DND-41 (cell line): ENCODE measurements around the gene ASXL1.

Experiments used
- ATAC-seq: fragments of 200-7000 bp; cut with Tn5 transposase; 3 replicates; pipeline ENCODE4 v1.9.1; 2021; ENCODE audit warnings: low read depth; ENCODE audit not compliant: insufficient read depth
- DNase-seq: peaks from one replicate; pipeline ENCODE4 v3.0.0-alpha.2; 2020
- H2AFZ ChIP-seq: 2 replicates; pipeline ENCODE4 v1.6.0; 2012; ENCODE audit warnings: low read depth, low read length
- H3K27ac ChIP-seq: 2 replicates; pipeline ENCODE4 v1.5.1; 2012; ENCODE audit warnings: low read length, inconsistent platforms
- H3K27me3 ChIP-seq: fragments of 200-600 bp; sonication (generic); 2 replicates; pipeline ENCODE4 v1.6.0; 2012; ENCODE audit warnings: low read length, mild to moderate bottlenecking, inconsistent platforms; ENCODE audit not compliant: insufficient read depth, poor library complexity
- H3K36me3 ChIP-seq: 2 replicates; pipeline ENCODE4 v1.5.1; 2012; ENCODE audit warnings: low read length, inconsistent platforms; ENCODE audit not compliant: insufficient read depth
- H3K4me1 ChIP-seq: 2 replicates; pipeline ENCODE4 v1.5.1; 2012; ENCODE audit warnings: mild to moderate bottlenecking, low read length; ENCODE audit not compliant: insufficient read depth
- H3K4me2 ChIP-seq: 2 replicates; pipeline ENCODE4 v1.6.0; 2012; ENCODE audit warnings: mild to moderate bottlenecking, moderate library complexity, low read length, inconsistent platforms; ENCODE audit not compliant: insufficient read depth
- H3K4me3 ChIP-seq, 2 experiments: fragments of 200-600 bp in 1 of 2; shearing (Covaris generic) in 1 of 2; 2 replicates each; pipeline ENCODE4 v1.5.1; 2012 to 2016; ENCODE audit warnings: inconsistent platforms in 2 of 2, low read length in 2 of 2, mild to moderate bottlenecking in 2 of 2, low read depth in 1 of 2, moderate library complexity in 1 of 2
- H3K79me2 ChIP-seq: 2 replicates; pipeline ENCODE4 v1.6.0; 2012; ENCODE audit warnings: low read length, inconsistent platforms; ENCODE audit not compliant: insufficient read depth
- H3K9ac ChIP-seq: 2 replicates; pipeline ENCODE4 v1.6.0; 2012; ENCODE audit warnings: low read depth, mild to moderate bottlenecking, inconsistent platforms, low read length, moderate library complexity
- H3K9me3 ChIP-seq: 2 replicates; pipeline ENCODE4 v1.5.1; 2012; ENCODE audit warnings: low read length, moderate library complexity, mild to moderate bottlenecking, inconsistent platforms; ENCODE audit not compliant: insufficient read depth, severe bottlenecking
- H4K20me1 ChIP-seq: 2 replicates; pipeline ENCODE4 v1.6.0; 2012; ENCODE audit warnings: low read length; ENCODE audit not compliant: insufficient read depth
- CTCF ChIP-seq: IDR thresholded peaks from 2 replicates; pipeline ENCODE4 v1.5.1; 2012; ENCODE audit warnings: borderline replicate concordance, low read length, moderate library complexity, mild to moderate bottlenecking; ENCODE audit not compliant: poor library complexity, severe bottlenecking; ENCODE audit errors: extremely low read depth
- EZH2 ChIP-seq: IDR thresholded peaks from 3 replicates; pipeline ENCODE4 v1.6.1; 2012; ENCODE audit warnings: borderline replicate concordance, low read depth, mild to moderate bottlenecking, moderate library complexity, low read length, inconsistent platforms; ENCODE audit not compliant: severe bottlenecking

ASXL1 gene

GRCh38 chr20:32456869-32457478, 98.8 kb downstream of the ASXL1 start:
- H3K4me3 ChIP-seq, result no peak overlapping the region

GRCh38 chr20:32457479-32457986, 99.4 kb downstream of the ASXL1 start:
- Histone ChIP-seq H3K27ac (no peak overlapping the region), H3K4me2 (no peak overlapping the region), H2AFZ (no peak overlapping the region), H3K9ac (no peak overlapping the region), H4K20me1 (peaks cover 71% of the 10 kb centered on the region), H3K27me3 (no peaks in the 10 kb centered on the region), H3K9me3 (no peaks in the 10 kb centered on the region), H3K4me3 (no peak overlapping the region), H3K79me2 (peaks cover 35% of the 10 kb centered on the region), H3K4me1 (no peaks in the 10 kb centered on the region), H3K36me3 (peaks cover 73% of the 10 kb centered on the region)
- ATAC-seq, result no peak
- no peak for DNase-seq
- TF ChIP-seq CTCF (no peak), EZH2 (no peak)

More at GRCh38 chr20:32456869-32457478, 98.8 kb downstream of the ASXL1 start:
- H3K9me3 ChIP-seq, result no peaks in the 10 kb centered on the region
- peak; percentile 26 for TF ChIP-seq CTCF
- no peak for TF ChIP-seq EZH2
- H3K4me2 ChIP-seq, result no peak overlapping the region
- no peak overlapping the region for H3K9ac ChIP-seq
- no peak for DNase-seq
- H4K20me1 ChIP-seq, result peaks cover 68% of the 10 kb centered on the region
- H3K4me1 ChIP-seq, result no peaks in the 10 kb centered on the region
- no peaks in the 10 kb centered on the region for H3K27me3 ChIP-seq
- H3K27ac ChIP-seq, result no peak overlapping the region
- H3K36me3 ChIP-seq, result peaks cover 73% of the 10 kb centered on the region
- no peak overlapping the region for H2AFZ ChIP-seq
- no peak for ATAC-seq
- H3K79me2 ChIP-seq, result peaks cover 33% of the 10 kb centered on the region

GRCh38 chr20:32458061-32458836, 100.1 kb downstream of the ASXL1 start:
- no peak for TF ChIP-seq CTCF
- TF ChIP-seq EZH2, result no peak
- Histone ChIP-seq H3K36me3 (peaks cover 72% of the 10 kb centered on the region), H3K27ac (0 out of 2 replicates have a peak overlapping the region, but pooled peaks have one; percentile 3), H3K9ac (no peak overlapping the region), H3K4me2 (no peak overlapping the region), H3K4me3 (no peak overlapping the region), H3K27me3 (no peaks in the 10 kb centered on the region), H3K79me2 (peaks cover 39% of the 10 kb centered on the region), H3K4me1 (no peaks in the 10 kb centered on the region), H3K9me3 (no peaks in the 10 kb centered on the region), H4K20me1 (peaks cover 73% of the 10 kb centered on the region), H2AFZ (no peak overlapping the region)
- no peak for ATAC-seq
- no peak for DNase-seq
